Naive thymus-derived CD4-positive, alpha-beta T cell (primary cell): ENCODE results near the gene NXN. TPM values are rescaled to one million over a fixed set of nuclear protein-coding genes. Genes with fewer than 3 reads are reported as not detected.
"Not testable (repeated sequence)": the region's sequence is repeated elsewhere in the genome, so short reads cannot be mapped to it uniquely, and the experiment has no call there.

Experiments used
- ATAC-seq: fragments of 150-1000 bp; cut with Tn5 transposase; 2 replicates; pipeline ENCODE4 v1.10.0; 2021; ENCODE audit warnings: mild to moderate bottlenecking, moderate library complexity
- CTCF ChIA-PET: fragments of 350-600 bp; sonication (Branson Sonifier 250); formaldehyde crosslinking; loops from one replicate; lab custom pipeline; 2021; ENCODE audit warnings: antibody characterized with exemption; lab: Charles Lee
- POLR2A ChIA-PET: fragments of 350-600 bp; sonication (Branson Sonifier 250); formaldehyde crosslinking; loops from one replicate; lab custom pipeline; 2021; ENCODE audit warnings: antibody characterized with exemption, inconsistent platforms; lab: Charles Lee
- DNase-seq, 9 donors: peaks; one replicate each; pipeline versions ENCODE4 v3.0.0 to v3.0.0-alpha.2; 2020 to 2022; ENCODE audit warnings: mixed read lengths in 1 of 9
- H3K27ac ChIP-seq: one replicate; pipeline ENCODE4 v1.7.0; 2013; ENCODE audit warnings: mild to moderate bottlenecking, low read depth, low read length, moderate library complexity
- H3K27me3 ChIP-seq, 2 donors: one replicate each; pipeline ENCODE4 v1.7.0; 2013; ENCODE audit warnings: low read length in 2 of 2, mild to moderate bottlenecking in 2 of 2, moderate library complexity in 2 of 2; ENCODE audit not compliant: control insufficient read depth in 2 of 2, insufficient read depth in 2 of 2
- H3K36me3 ChIP-seq, 3 experiments: 1 replicate in 2 of 3; 2 replicates in 1 of 3; pipeline ENCODE4 v1.7.0; 2013; ENCODE audit warnings: low read length in 3 of 3, mild to moderate bottlenecking in 3 of 3, moderate library complexity in 1 of 3; ENCODE audit not compliant: insufficient read depth in 3 of 3, control insufficient read depth in 2 of 3
- H3K4me1 ChIP-seq, 2 donors: one replicate each; pipeline ENCODE4 v1.7.0; 2013; ENCODE audit warnings: low read length in 2 of 2, mild to moderate bottlenecking in 2 of 2, moderate library complexity in 1 of 2; ENCODE audit not compliant: control insufficient read depth in 2 of 2, insufficient read depth in 2 of 2
- H3K4me3 ChIP-seq: 2 replicates; pipeline ENCODE4 v1.7.0; 2013; ENCODE audit warnings: mild to moderate bottlenecking, low read length
- H3K9me3 ChIP-seq, 3 experiments: 1 replicate in 2 of 3; 2 replicates in 1 of 3; pipeline ENCODE4 v1.7.0; 2013; ENCODE audit warnings: low read length in 3 of 3; ENCODE audit not compliant: control insufficient read depth in 2 of 3
- H3K27ac Mint-ChIP-seq, 9 donors: one replicate each; pipeline ENCODE4 v1.8.0; 2020 to 2022; ENCODE audit warnings: mixed read lengths in 9 of 9, mild to moderate bottlenecking in 8 of 9, moderate library complexity in 5 of 9, inconsistent platforms in 2 of 9
- H3K27me3 Mint-ChIP-seq, 5 donors: one replicate each; pipeline ENCODE4 v1.8.0; 2021 to 2022; ENCODE audit warnings: mixed read lengths in 5 of 5, mild to moderate bottlenecking in 1 of 5
- H3K36me3 Mint-ChIP-seq, 5 donors: one replicate each; pipeline ENCODE4 v1.8.0; 2020 to 2022; ENCODE audit warnings: mixed read lengths in 5 of 5, mild to moderate bottlenecking in 3 of 5, inconsistent platforms in 1 of 5
- H3K4me1 Mint-ChIP-seq, 7 donors: one replicate each; pipeline ENCODE4 v1.8.0; 2020 to 2022; ENCODE audit warnings: mixed read lengths in 7 of 7, mild to moderate bottlenecking in 3 of 7, inconsistent platforms in 1 of 7
- H3K4me3 Mint-ChIP-seq, 10 donors: one replicate each; pipeline ENCODE4 v1.8.0; 2020 to 2022; ENCODE audit warnings: mild to moderate bottlenecking in 10 of 10, mixed read lengths in 10 of 10, moderate library complexity in 6 of 10, inconsistent platforms in 2 of 10
- H3K9me3 Mint-ChIP-seq, 11 donors: one replicate each; pipeline ENCODE4 v1.8.0; 2020 to 2022; ENCODE audit warnings: mixed read lengths in 11 of 11, mild to moderate bottlenecking in 4 of 11, inconsistent platforms in 1 of 11, moderate library complexity in 1 of 11
- intact Hi-C, 2 donors: fragments of 100-400 bp; cut with micrococcal nuclease; formaldehyde crosslinking; loops; one replicate each; pipeline ENCODE4 v1.15.1; 2023
- polyA plus RNA-seq, 2 donors: library from polyadenylated mRNA; unstranded; fragments of 300-500 nt; fragmentation: Illumina TruSeq; gene quantifications; one replicate each; pipeline ENCODE4 v1.2.3, GENCODE V29; 2021
- total RNA-seq, 6 experiments: library from RNA in 5 of 6; stranded (reverse) in 5 of 6; gene quantifications; 1 replicate in 5 of 6; 2 replicates in 1 of 6; pipeline ENCODE4 v1.2.3 and lab custom pipeline; 2021 to 2026

NXN gene
- total and polyA plus RNA-seq, 7 experiments from 2014 or later = 0.10 to 0.84 (median 0.30) TPM; not detected in 2

DNA sequence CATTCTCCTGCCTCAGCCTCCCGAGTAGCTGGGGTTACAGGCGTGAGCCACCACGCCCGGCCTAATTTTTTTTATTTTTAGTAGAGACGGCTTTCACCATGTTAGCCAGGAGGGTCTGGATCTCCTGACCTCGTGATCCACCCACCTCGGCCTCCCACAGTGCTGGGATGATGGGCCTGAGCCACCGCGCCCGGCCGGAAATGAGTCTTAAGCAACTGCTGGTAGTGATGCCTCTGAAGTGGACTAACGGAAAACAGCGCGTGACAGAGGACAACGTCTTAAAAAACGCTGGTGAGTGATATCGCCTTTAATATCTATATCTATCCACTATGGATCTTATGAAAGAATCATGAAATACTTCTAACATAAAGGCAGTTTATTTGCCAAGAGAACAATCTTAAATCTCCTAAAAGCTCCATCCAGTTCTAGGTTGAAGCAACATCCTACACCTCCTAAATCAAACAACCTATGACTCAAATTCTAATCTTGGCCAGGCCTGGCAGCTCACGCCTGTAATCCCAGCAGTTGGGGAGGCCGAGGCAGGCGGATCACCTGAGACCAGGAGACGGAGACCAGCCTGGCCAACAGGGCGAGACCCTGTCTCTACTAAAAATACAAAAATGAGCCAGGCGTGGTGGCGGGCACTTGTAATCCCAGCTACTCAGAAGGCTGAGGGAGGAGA lies 69.8 kb downstream of the NXN start:
- no peaks in the 10 kb centered on the region for H3K9me3 Mint-ChIP-seq
- intact Hi-C loops = no loop called here
- H3K4me1 Mint-ChIP-seq = peaks cover 0 to 3% (median 0%) of the 10 kb centered on the region in 7 donors
- ATAC-seq (no peak), DNase-seq (no peak)
- Histone ChIP-seq H3K9me3 (no peaks in the 10 kb centered on the region), H3K27ac (no peak overlapping the region), H3K4me3 (no peak overlapping the region), H3K4me1 (no peaks in the 10 kb centered on the region), H3K27me3 (no peaks in the 10 kb centered on the region), H3K36me3 (no peaks in the 10 kb centered on the region)
- H3K27me3 Mint-ChIP-seq = peaks cover 10 to 51% (median 21%) of the 10 kb centered on the region in 5 donors
- POLR2A ChIA-PET = no interaction called here
- H3K27ac Mint-ChIP-seq = peak overlapping the region in 1 of 9 donors; percentile 63
- CTCF ChIA-PET = no interaction called here
- no peak overlapping the region for H3K4me3 Mint-ChIP-seq
- no peaks in the 10 kb centered on the region for H3K36me3 Mint-ChIP-seq

DNA sequence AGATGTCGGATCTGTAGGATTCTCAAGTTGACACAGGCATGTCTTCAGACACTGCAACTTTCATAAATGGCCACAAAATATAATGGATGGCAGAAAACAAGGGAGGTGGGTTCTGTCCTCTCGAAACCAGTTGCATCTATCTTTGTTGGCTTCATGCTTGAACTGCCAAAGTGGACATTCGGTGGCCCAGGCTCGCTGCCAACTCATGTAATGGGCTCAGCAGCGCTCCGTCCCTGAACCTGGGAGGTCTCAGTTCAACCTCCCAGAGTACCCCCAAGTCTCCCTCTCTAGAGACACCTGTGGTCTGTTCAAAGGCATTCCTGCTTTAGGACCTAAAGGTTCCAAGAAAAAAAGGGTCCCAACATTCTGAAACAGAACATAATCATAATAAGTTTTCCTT lies 71.9 kb downstream of the NXN start:
- Mint-ChIP-seq H3K4me1 (peaks cover 0 to 3% (median 0%) of the 10 kb centered on the region in 7 donors), H3K36me3 (no peaks in the 10 kb centered on the region), H3K4me3 (no peak overlapping the region), H3K9me3 (peaks cover 0 to 2% (median 0%) of the 10 kb centered on the region in 11 donors), H3K27me3 (peaks cover 24 to 51% (median 31%) of the 10 kb centered on the region in 5 donors), H3K27ac (no peak overlapping the region)
- Histone ChIP-seq H3K27ac (no peak overlapping the region), H3K9me3 (no peaks in the 10 kb centered on the region), H3K27me3 (no peaks in the 10 kb centered on the region), H3K4me1 (no peaks in the 10 kb centered on the region), H3K36me3 (no peaks in the 10 kb centered on the region), H3K4me3 (no peak overlapping the region)
- intact Hi-C loops = no loop called here
- no peak for DNase-seq
- POLR2A ChIA-PET = no interaction called here
- CTCF ChIA-PET = no interaction called here
- no peak for ATAC-seq

DNA sequence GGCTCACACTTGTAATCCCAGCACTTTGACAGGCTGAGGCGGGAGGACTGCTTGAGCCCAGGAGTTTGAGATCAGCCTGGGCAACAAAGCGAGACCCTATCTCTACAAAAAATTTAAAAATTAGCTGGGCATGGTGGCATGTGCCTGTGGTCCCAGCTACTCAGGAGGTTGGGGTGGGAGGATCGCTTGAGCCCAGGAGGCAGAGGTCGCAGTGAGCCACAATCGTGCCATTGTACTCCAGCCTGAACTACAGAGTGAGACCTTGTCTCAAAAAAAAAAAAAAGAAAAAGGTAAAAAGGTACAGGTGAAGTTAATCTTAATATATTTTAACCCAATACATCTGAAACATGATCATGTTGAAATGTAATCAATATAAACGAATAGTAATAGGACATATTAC lies 73.9 kb downstream of the NXN start:
- intact Hi-C loops, CTCF ChIA-PET, H3K9me3 ChIP-seq, H3K4me3 ChIP-seq, H3K4me1 ChIP-seq, H3K27ac ChIP-seq, H3K4me1 Mint-ChIP-seq, H3K4me3 Mint-ChIP-seq, H3K27ac Mint-ChIP-seq, H3K36me3 ChIP-seq, DNase-seq, H3K9me3 Mint-ChIP-seq, H3K36me3 Mint-ChIP-seq, H3K27me3 ChIP-seq, ATAC-seq, POLR2A ChIA-PET: not testable (repeated sequence)
- peaks cover 28 to 56% (median 47%) of the 10 kb centered on the region in 5 donors for H3K27me3 Mint-ChIP-seq

DNA sequence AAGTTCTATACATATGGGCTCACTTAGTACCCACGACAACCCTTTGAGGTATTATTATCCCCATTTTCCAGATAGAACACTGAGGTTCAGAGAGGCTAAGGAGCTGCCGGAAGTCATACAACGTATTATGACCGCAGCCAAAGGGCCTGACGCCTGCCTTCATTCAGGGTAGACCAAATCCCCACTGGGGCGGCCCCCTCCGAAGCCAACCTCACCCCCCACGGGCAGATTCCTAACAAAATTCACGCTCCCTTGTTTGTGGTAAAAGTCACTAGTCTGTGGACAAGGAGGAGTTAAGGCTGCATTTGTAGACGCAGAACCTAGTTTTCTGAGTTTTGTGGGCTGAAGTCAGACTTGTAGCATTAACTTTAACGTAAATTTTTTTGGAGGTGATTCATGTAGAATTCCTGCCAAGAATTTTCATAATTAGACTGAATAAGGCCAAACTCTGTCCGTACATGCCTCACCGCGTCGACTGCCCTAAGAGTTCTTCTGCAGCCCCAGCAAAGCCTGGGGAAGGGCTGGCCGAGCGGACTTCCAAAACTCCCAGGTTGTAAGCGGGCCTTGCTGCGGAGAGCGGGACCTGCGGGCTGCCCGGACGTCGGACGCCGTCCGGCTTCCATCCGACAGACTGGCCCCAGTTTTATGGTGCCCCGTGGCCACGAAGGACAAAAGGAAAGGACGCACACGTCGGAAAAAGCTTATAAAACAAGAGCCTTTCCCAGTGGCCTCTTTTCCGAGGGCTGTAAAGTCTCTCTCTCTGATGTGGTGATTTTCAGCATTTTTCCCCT lies 75.7 kb downstream of the NXN start:
- no peak for DNase-seq
- CTCF ChIA-PET = no interaction called here
- Histone ChIP-seq H3K36me3 (no peaks in the 10 kb centered on the region), H3K4me1 (no peaks in the 10 kb centered on the region), H3K4me3 (no peak overlapping the region), H3K27me3 (no peaks in the 10 kb centered on the region), H3K9me3 (no peaks in the 10 kb centered on the region), H3K27ac (no peak overlapping the region)
- POLR2A ChIA-PET = no interaction called here
- peaks cover 0 to 2% (median 0%) of the 10 kb centered on the region in 11 donors for H3K9me3 Mint-ChIP-seq
- ATAC-seq = no peak
- no peak overlapping the region for H3K27ac Mint-ChIP-seq
- H3K27me3 Mint-ChIP-seq = peaks cover 34 to 67% (median 51%) of the 10 kb centered on the region in 5 donors
- peaks cover 0 to 3% (median 0%) of the 10 kb centered on the region in 7 donors for H3K4me1 Mint-ChIP-seq
- H3K4me3 Mint-ChIP-seq = no peak overlapping the region
- intact Hi-C loops = no loop called here
- no peaks in the 10 kb centered on the region for H3K36me3 Mint-ChIP-seq

DNA sequence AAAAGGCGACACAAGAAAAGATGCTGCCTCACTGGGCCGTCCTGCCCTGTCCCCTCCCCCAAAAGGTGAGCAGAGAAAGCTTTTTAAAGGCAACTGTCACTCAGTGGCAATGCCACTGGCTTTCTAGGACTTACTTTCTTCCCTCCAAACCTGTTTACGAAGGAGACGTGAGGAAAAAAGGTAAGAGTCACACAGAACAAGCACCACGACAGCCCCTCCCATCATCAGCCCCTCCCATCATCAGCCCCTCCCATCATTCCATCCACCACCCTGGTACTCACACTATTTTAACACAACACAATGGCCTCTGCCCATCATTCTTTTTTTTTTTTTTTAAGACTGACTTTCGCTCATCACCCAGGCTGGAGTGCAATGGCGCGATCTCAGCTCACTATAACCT lies 77.1 kb downstream of the NXN start:
- Mint-ChIP-seq H3K9me3 (peaks cover 0 to 2% (median 0%) of the 10 kb centered on the region in 11 donors), H3K4me3 (no peak overlapping the region), H3K27me3 (peaks cover 39 to 75% (median 59%) of the 10 kb centered on the region in 5 donors), H3K36me3 (no peaks in the 10 kb centered on the region), H3K4me1 (peaks cover 0 to 5% (median 0%) of the 10 kb centered on the region in 7 donors), H3K27ac (no peak overlapping the region)
- ChIA-PET CTCF (no interaction called here), POLR2A (interaction anchor here (0.7 kb wide), 1 partner anchor 107 kb away, joined by 5 read pairs; no protein-coding TSS in a partner anchor)
- H3K27me3 ChIP-seq = no peaks in the 10 kb centered on the region
- no peak for DNase-seq
- no peaks in the 10 kb centered on the region for H3K36me3 ChIP-seq
- H3K9me3 ChIP-seq = no peaks in the 10 kb centered on the region
- H3K27ac ChIP-seq = no peak overlapping the region
- no peak overlapping the region for H3K4me3 ChIP-seq
- intact Hi-C loops = no loop called here
- no peak for ATAC-seq
- no peaks in the 10 kb centered on the region for H3K4me1 ChIP-seq

DNA sequence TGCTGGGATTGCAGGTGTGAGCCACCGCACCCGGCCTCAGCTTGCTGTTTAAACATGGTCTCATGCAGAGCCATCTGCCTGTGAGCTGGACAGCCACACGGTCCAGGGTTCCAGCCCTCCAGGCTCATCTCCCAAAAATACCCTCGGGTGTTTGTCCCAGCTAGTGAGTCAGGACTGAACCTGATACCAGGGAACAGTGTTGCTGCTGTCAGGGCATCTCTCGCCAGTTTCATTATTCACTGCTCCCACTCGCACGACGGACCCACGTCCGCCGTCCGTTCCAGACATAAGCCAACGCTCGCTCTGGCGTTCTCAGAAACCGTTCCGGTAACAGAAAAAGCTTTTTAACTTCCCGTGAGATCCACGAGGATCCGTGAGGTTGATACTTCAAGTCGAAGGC lies 77.6 kb downstream of the NXN start:
- Histone ChIP-seq H3K9me3 (no peaks in the 10 kb centered on the region), H3K27me3 (no peaks in the 10 kb centered on the region), H3K27ac (no peak overlapping the region), H3K36me3 (no peaks in the 10 kb centered on the region), H3K4me1 (no peaks in the 10 kb centered on the region), H3K4me3 (no peak overlapping the region)
- POLR2A ChIA-PET = no interaction called here
- intact Hi-C loops = no loop called here
- CTCF ChIA-PET = no interaction called here
- H3K4me1 Mint-ChIP-seq = peaks cover 0 to 5% (median 0%) of the 10 kb centered on the region in 7 donors
- DNase-seq (no peak), ATAC-seq (no peak)
- peaks cover 0 to 2% (median 0%) of the 10 kb centered on the region in 11 donors for H3K9me3 Mint-ChIP-seq
- no peak overlapping the region for H3K4me3 Mint-ChIP-seq
- H3K27me3 Mint-ChIP-seq = peaks cover 44 to 76% (median 58%) of the 10 kb centered on the region in 5 donors
- H3K27ac Mint-ChIP-seq = no peak overlapping the region
- H3K36me3 Mint-ChIP-seq = no peaks in the 10 kb centered on the region
